Stimulated activated CD8-positive, alpha-beta memory T cell treated with anti-CD3 and anti-CD28 coated beads, Interleukin-4, amount 100 ng/mL, for 1 hour (primary cell): Measurements from ENCODE around the gene FAM43A.

ENCODE experiments used
- DNase-seq, 2 donors: peaks; one replicate each; pipeline ENCODE4 v3.0.0-alpha.2; 2020; ENCODE audit warnings: low read depth in 2 of 2, low spot score in 1 of 2

The FAM43A gene

GRCh38 chr3:194685718-194686413 is at the start of gene FAM43A:
Gene FAM43A (plus strand): TSS chr3:194685883. CDS start chr3:194686827, 944 bp downstream.
- peak in 1 of 2 donors; percentile 71 for DNase-seq

GRCh38 chr3:194637066-194637465 is 48.6 kb upstream of the FAM43A start:
- no peak for DNase-seq

- no peak for DNase-seq
These were observed 47.9 kb upstream of the FAM43A start for GRCh38 chr3:194637541-194638400.

GRCh38 chr3:194638991-194639605 is 46.6 kb upstream of the FAM43A start:
- DNase-seq = no peak

GRCh38 chr3:194640829-194641228 is 44.9 kb upstream of the FAM43A start:
- no peak for DNase-seq

- no peak for DNase-seq
These were observed 42.9 kb upstream of the FAM43A start for GRCh38 chr3:194642769-194643168.

- no peak for DNase-seq
These were observed 37.9 kb upstream of the FAM43A start for GRCh38 chr3:194647747-194648146.

- no peak for DNase-seq
These were observed 31.2 kb upstream of the FAM43A start for GRCh38 chr3:194654443-194654842.

GRCh38 chr3:194657439-194657838 is 28.2 kb upstream of the FAM43A start:
- DNase-seq = no peak

GRCh38 chr3:194658477-194659242 is 27.0 kb upstream of the FAM43A start:
- no peak for DNase-seq

GRCh38 chr3:194659778-194660177 is 25.9 kb upstream of the FAM43A start:
- no peak for DNase-seq

- DNase-seq = no peak
These were observed 24.3 kb upstream of the FAM43A start for GRCh38 chr3:194661374-194661773.

- no peak for DNase-seq
These were observed 23.7 kb upstream of the FAM43A start for GRCh38 chr3:194661946-194662345.

- no peak for DNase-seq
These were observed 20.8 kb upstream of the FAM43A start for GRCh38 chr3:194664857-194665256.

GRCh38 chr3:194667363-194667762 is 18.3 kb upstream of the FAM43A start:
- no peak for DNase-seq

- DNase-seq = no peak
These were observed 14.2 kb upstream of the FAM43A start for GRCh38 chr3:194671511-194671899.

GRCh38 chr3:194671900-194672808 is 13.5 kb upstream of the FAM43A start, which contains the start of gene LSG1:
Gene LSG1 (minus strand): TSS chr3:194672191. CDS start chr3:194672162, 29 bp downstream.
- peak; percentile 71 to 80 for DNase-seq

- DNase-seq = no peak
These were observed 12.8 kb upstream of the FAM43A start for GRCh38 chr3:194672876-194673275.

- no peak for DNase-seq
These were observed 11.9 kb upstream of the FAM43A start for GRCh38 chr3:194673761-194674160.

- no peak for DNase-seq
These were observed 10.5 kb upstream of the FAM43A start for GRCh38 chr3:194675081-194675640.
